Measurements from ENCODE around the gene WDR38.
A peak's percentile ranks its signal among the peaks of the same experiment; 100 is the strongest.

The WDR38 gene

GRCh38 chr9:124860582-124861341 lies 7.5 kb downstream of the WDR38 start:
- TF ChIP-seq GATA2 (IDR thresholded peaks at IDR 0.05; ENCODE audit: low read depth, low read length) (no peak), GATA3 (IDR thresholded peaks at IDR 0.05; ENCODE audit: low read depth, low read length) (no peak)

- TF ChIP-seq GATA3 (IDR thresholded peaks at IDR 0.05; ENCODE audit: low read depth, low read length) (no peak), GATA2 (IDR thresholded peaks at IDR 0.05; ENCODE audit: low read depth, low read length) (peak; percentile 29; the same call in 1 of the 2 replicates)
Observed at GRCh38 chr9:124861342-124862229, 8.3 kb downstream of the WDR38 start, which contains the start of the genes ARPC5L and RPL35. ARPC5L (plus strand) TSS chr9:124862130; CDS start chr9:124869291, 7,161 bp downstream. RPL35 (minus strand) TSS chr9:124861957; CDS start chr9:124861912, 45 bp downstream.

DNA sequence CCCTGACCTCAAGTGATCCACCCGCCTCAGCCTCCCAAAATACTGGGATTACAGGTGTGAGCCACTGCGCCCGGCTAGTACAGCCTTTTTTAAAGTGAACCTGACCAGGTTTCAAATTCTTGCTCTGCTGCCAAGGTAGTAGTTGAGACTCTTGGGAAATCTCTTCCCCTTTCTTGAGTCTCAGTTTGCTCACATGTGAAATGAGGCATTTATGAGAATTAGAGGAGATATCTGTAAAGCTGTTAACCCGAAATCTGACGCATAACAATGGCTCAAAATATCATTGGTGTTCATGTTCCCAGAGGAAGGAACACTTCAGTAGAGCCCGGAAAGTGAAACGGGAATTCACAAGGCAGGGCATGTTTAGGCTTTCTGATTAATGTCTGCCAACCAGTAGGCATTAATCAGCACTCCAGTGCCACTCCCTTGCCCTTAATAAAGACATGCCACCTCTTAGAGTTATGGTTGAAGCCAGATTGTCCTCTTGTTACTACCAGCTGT lies 10.2 kb downstream of the WDR38 start:
- TF ChIP-seq GATA2 (IDR thresholded peaks at IDR 0.05; ENCODE audit: low read depth, low read length) (no peak), GATA3 (IDR thresholded peaks at IDR 0.05; ENCODE audit: low read depth, low read length) (no peak)

DNA sequence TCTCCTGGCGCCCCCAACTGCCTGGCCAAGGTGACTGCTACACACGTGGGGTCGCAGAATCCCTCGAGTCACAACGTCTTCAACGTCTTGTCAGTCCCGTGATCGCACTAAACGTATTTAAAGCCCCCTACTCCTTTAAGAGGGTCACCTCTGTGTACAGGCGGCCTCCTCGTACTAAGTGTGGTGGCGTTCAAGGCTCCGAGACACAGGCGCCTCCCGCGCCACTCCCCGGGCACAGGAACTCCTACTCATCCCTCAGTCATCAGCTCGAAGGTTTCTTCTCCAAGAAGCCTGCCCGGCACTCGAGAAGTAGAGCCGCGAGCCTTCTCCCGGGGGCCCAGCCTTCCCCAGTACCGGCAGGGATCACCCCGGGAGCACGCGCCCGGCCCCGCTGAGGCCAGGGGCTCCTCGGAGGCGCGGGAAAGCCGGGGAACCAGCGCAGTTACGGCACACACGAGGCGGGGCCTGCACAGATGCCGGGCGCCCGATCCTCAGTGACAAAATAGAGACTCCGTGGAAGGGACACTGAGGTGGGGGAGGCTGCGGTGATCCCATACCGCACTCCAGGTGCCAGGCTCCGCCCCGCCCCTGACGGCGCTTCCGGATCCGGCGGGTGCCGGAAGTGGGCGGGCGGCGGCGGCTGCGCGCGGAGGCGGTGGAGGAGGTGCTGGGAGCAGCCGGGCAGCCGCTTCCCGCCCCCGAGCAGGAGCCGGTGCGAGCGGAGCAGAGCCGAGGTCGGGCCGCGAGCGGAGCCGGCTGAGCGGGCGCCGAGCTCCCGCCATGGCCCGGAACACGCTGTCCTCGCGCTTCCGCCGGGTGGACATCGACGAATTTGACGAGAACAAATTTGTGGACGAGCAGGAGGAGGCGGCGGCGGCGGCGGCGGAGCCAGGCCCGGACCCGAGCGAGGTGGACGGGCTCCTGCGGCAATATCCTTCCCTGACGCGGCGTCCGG lies 15.5 kb downstream of the WDR38 start:
- TF ChIP-seq GATA2 (IDR thresholded peaks at IDR 0.05; ENCODE audit: low read depth, low read length): no peak
- TF ChIP-seq GATA3 (IDR thresholded peaks at IDR 0.05; ENCODE audit: low read depth, low read length): no peak

DNA sequence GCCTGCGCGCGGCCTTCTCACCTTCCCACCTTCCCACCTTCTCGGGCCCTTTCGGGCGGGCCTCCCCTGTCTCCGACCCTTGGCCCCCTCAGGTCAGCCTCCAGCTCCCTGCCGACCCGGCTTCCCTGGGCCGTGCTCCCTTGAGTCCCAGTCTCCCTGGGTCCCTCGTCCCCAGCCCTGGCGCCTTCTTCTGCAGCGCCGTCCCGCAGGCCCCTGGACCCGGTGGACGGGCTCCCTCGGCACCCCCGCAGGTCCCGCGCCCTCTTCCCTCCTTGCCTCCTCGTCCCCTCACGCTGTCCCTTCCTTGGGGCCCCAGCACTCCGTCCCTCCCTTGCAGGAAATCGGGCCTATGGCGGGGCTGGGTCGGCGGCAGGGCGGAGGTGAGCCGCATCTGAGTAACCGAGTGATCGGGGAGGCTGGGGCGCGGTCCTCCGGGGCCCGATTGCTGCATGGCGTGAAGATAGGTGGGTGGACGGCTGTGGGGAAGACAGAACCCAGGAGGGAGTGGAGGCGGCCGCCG lies 16.3 kb downstream of the WDR38 start:
- TF ChIP-seq GATA3 (IDR thresholded peaks at IDR 0.05; ENCODE audit: low read depth, low read length) (no peak), GATA2 (IDR thresholded peaks at IDR 0.05; ENCODE audit: low read depth, low read length) (no peak)

DNA sequence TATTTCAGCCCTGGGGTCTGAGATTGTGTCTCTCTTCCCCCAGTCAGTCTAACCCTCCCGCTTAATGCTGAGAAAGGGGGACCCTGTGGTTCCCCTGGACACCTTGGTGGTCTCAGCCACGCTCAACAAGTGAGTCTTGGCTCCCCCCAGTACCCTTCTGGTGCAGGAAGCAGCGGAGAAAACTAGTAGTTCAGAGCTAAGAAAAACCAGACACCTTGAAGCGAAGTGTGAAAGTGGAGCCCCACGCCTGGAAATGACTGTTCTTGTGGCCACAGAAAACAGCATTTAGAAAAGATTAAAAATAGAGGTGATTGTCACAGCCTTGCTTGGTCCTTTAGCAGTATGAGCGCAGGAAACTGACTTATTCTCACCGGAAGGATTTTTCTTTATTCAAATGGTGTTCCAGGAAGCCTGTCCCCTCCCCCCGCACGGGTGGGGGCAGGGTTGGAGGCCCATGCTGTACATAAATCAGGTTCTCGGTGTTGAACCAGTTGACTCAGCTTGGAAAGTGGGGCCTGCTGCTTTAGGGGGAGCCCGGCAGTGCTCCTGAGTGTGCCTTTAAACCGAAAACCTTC lies 16.8 kb downstream of the WDR38 start:
- TF ChIP-seq GATA3 (IDR thresholded peaks at IDR 0.05; ENCODE audit: low read depth, low read length): no peak

DNA sequence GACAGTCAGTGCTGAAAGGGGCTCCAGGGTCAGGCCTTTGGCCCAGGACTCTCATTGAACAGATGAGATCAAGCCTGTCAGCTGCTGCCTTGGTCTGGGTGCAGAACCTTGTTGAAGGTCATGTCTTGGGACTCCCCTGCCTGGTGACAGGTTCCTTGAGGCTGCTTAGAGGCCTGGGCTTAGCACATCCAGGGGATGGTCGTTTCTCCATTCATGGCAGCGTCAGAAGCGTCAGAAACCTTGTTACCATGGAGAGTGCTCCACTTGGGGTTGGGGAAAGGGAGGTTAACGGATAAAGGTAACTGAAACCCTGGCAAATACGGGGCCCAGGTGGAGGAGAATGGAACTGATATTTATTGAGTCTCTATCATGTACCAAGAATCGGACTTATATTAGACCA lies 17.5 kb downstream of the WDR38 start:
- no peak for TF ChIP-seq GATA2 (IDR thresholded peaks at IDR 0.05; ENCODE audit: low read depth, low read length)
- TF ChIP-seq GATA3 (IDR thresholded peaks at IDR 0.05; ENCODE audit: low read depth, low read length): no peak

DNA sequence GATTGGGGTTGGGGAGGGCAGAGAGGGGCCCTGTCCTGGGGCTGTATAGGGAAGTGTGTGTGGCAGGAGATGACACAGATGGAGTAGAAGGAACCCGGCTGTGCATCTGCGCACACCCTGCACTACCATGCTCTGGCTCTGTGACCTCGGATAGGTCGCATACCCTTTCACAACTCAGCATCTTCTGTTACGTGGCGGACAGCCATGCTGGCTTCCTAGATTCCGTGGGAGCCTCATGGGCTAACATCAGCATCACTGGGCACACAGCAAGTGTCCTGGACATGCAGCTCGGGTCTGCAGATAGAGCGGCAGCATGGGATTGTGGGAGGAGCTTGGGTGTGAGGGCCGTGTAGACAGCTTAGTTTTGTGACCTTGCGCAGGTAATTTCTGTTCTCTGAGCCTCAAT lies 17.9 kb downstream of the WDR38 start:
- TF ChIP-seq GATA3 (IDR thresholded peaks at IDR 0.05; ENCODE audit: low read depth, low read length): no peak
- no peak for TF ChIP-seq GATA2 (IDR thresholded peaks at IDR 0.05; ENCODE audit: low read depth, low read length)

DNA sequence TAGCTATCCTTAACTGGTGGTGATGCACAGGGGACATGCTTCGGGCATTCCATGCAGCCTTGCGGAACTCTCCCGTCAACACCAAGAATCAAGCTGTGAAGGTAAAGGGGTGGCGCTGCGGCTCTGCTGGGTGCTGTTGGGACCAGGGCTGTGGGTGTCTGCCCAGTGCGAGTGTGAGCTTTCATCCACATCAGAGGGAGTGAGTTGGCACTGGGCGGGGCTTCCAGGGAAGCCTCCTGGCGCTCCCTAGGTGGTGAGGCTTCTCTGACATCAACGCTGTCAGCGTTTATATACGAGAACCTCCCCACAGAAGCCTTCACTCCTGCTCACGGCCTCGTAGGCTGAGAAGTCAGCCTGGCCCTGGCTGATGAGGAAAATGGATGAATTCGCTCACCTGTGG lies 20.4 kb downstream of the WDR38 start:
- TF ChIP-seq GATA3 (IDR thresholded peaks at IDR 0.05; ENCODE audit: low read depth, low read length) (no peak), GATA2 (IDR thresholded peaks at IDR 0.05; ENCODE audit: low read depth, low read length) (no peak)

DNA sequence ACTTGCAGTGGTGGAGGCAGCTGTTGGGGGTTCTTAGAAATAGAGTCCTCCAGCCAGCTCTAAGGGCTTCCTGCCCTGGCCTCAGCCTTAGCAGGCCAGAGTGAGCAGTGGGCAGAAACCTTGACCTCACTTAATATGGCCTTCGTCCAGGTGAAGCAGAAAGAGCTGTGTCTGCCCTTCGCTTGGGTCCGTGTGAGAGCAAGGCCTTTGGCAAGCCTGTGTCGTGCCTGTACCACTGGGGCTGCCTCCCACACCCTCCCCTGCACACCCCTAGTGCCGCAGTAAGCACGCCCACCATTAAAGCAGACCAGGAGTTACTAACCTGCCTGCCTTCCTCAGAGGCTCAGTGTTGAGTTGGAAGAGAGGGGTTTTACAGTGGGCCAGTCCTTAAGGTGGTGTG lies 22.2 kb downstream of the WDR38 start:
- TF ChIP-seq GATA2 (IDR thresholded peaks at IDR 0.05; ENCODE audit: low read depth, low read length): no peak
- TF ChIP-seq GATA3 (IDR thresholded peaks at IDR 0.05; ENCODE audit: low read depth, low read length): no peak

- no peak for TF ChIP-seq GATA2 (IDR thresholded peaks at IDR 0.05; ENCODE audit: low read depth, low read length)
- TF ChIP-seq GATA3 (IDR thresholded peaks at IDR 0.05; ENCODE audit: low read depth, low read length): no peak
Observed at GRCh38 chr9:124877021-124877782, 23.9 kb downstream of the WDR38 start.

GRCh38 chr9:124878021-124878420 lies 24.8 kb downstream of the WDR38 start:
- TF ChIP-seq GATA3 (IDR thresholded peaks at IDR 0.05; ENCODE audit: low read depth, low read length) (no peak), GATA2 (IDR thresholded peaks at IDR 0.05; ENCODE audit: low read depth, low read length) (no peak)
